ENCODE data around the gene MYH7. TPM values are rescaled to one million over a fixed set of nuclear protein-coding genes. Genes with fewer than 3 reads are reported as not detected.
A peak's percentile ranks its signal among the peaks of the same experiment; 100 is the strongest.
"Not testable (repeated sequence)": the region's sequence is repeated elsewhere in the genome, so short reads cannot be mapped to it uniquely, and the experiment has no call there.

Gene MYH7
- total and polyA plus RNA-seq, 5 donors from 2014 or later, result not detected

DNA sequence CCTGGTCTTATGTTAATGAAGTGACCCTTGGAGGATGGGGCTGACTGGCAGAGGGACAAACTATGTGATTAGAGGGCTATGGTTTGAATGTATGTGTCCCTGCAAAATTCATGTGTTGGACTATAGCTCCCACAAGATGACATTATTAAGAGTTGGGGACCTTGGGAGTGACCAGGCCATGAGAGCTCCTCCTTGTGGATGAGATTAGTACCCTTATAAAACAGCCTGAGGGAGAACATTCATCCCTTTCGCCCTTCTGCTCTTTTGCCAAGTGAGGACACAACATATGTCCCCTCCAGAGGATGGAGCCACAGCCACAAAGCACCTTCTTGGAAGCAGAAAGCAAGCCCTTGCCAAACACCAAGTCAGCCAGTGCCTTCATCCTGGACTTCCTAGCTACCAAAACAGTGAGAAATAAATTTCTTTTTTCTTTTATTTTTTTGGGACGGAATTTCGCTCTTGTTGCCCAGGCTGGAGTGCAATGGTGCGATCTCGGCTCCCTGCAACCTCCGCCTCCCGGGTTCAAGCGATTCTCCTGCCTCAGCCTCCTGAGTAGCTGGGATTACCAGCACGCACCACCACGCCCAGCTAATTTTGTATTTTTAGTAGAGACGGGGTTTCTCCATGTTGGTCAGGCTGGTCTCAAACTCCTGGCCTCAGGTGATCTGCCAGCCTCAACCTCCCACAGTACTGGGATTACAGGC, 21.6 kb upstream of the MYH7 start:
- H3K27ac ChIP-seq (ENCODE audit: insufficient read depth, low read length, poor library complexity, severe bottlenecking); H3K9me3 Mint-ChIP-seq; H3K4me1 ChIP-seq (ENCODE audit: control insufficient read depth, insufficient read depth, low read length, poor library complexity, severe bottlenecking); H3K27ac Mint-ChIP-seq; ATAC-seq (ENCODE audit: low read depth in 2 of 2); H3K36me3 ChIP-seq (ENCODE audit: control insufficient read depth, insufficient read depth, low read length); H3K4me3 Mint-ChIP-seq; H3K4me1 Mint-ChIP-seq; H3K9me3 ChIP-seq (ENCODE audit: control insufficient read depth in 2 of 2, low read length in 2 of 2); H3K36me3 Mint-ChIP-seq; H3K4me3 ChIP-seq (ENCODE audit: low read depth, low read length); DNase-seq: not testable (repeated sequence)
- peaks cover 18% of the 10 kb centered on the region for H3K27me3 ChIP-seq (ENCODE audit: control insufficient read depth, insufficient read depth, low read length)
- peaks cover 50% of the 10 kb centered on the region for H3K27me3 Mint-ChIP-seq

DNA sequence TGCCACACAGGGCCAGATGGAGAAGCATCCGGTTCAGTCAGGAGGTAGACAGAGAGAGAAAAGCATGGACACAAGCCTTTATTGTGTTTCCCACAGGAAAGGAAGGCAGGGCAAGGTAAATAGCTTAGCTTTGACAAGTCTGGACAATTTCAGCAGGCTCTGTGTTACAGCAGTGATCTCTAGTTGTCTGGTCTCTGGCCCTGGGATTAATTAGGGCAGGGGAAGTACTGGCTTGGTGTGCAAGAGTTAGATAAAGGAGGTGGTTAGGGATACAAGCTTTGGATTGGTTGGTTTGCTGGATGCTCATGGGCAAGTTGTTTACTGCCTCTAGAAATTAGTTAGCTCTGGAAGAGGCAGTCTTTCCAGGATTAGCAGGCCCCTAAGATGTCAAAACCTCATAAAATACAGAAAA, 19.0 kb upstream of the MYH7 start:
- Mint-ChIP-seq H3K27me3 (peaks cover 34% of the 10 kb centered on the region), H3K27ac (no peak overlapping the region)

DNA sequence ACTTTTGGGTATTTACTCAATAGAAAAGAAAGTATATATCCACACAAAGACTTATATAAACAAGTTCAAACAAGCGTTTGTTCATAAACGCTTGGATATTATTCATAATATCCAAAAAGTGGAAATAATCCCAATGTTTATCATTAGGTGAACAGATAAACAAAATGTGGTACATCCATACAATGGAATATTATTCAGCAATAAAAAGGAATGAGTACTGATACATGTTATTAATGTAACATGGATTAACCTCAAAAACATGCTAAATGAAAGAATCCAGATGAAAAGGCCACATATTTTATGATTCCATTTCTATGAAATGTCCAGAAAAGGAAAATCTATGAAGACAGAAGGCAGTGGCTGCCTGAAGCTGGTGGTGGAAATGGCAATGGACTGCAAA, 16.8 kb upstream of the MYH7 start:
- Mint-ChIP-seq H3K27me3 (peaks cover 28% of the 10 kb centered on the region), H3K4me1 (no peaks in the 10 kb centered on the region), H3K27ac (no peak overlapping the region), H3K9me3 (no peaks in the 10 kb centered on the region), H3K36me3 (no peaks in the 10 kb centered on the region), H3K4me3 (no peak overlapping the region)
- no peak for DNase-seq
- Histone ChIP-seq H3K9me3 (ENCODE audit: control insufficient read depth in 2 of 2, low read length in 2 of 2) (no peaks in the 10 kb centered on the region), H3K4me3 (ENCODE audit: low read depth, low read length) (no peak overlapping the region), H3K27ac (ENCODE audit: insufficient read depth, low read length, poor library complexity, severe bottlenecking) (no peak overlapping the region), H3K36me3 (ENCODE audit: control insufficient read depth, insufficient read depth, low read length) (no peaks in the 10 kb centered on the region), H3K4me1 (ENCODE audit: control insufficient read depth, insufficient read depth, low read length, poor library complexity, severe bottlenecking) (no peaks in the 10 kb centered on the region), H3K27me3 (ENCODE audit: control insufficient read depth, insufficient read depth, low read length) (peaks cover 19% of the 10 kb centered on the region)
- ATAC-seq (ENCODE audit: low read depth in 2 of 2), result no peak

More for the DNA sequence above, 19.0 kb upstream of the MYH7 start:
- Histone ChIP-seq H3K4me1 (ENCODE audit: control insufficient read depth, insufficient read depth, low read length, poor library complexity, severe bottlenecking) (no peaks in the 10 kb centered on the region), H3K9me3 (ENCODE audit: control insufficient read depth in 2 of 2, low read length in 2 of 2) (no peaks in the 10 kb centered on the region), H3K4me3 (ENCODE audit: low read depth, low read length) (no peak overlapping the region), H3K27ac (ENCODE audit: insufficient read depth, low read length, poor library complexity, severe bottlenecking) (no peak overlapping the region), H3K27me3 (ENCODE audit: control insufficient read depth, insufficient read depth, low read length) (peaks cover 21% of the 10 kb centered on the region), H3K36me3 (ENCODE audit: control insufficient read depth, insufficient read depth, low read length) (no peaks in the 10 kb centered on the region)
- no peak for ATAC-seq (ENCODE audit: low read depth in 2 of 2)
- DNase-seq, result no peak
- Mint-ChIP-seq H3K36me3 (no peaks in the 10 kb centered on the region), H3K4me3 (no peak overlapping the region), H3K9me3 (no peaks in the 10 kb centered on the region), H3K4me1 (no peaks in the 10 kb centered on the region)

DNA sequence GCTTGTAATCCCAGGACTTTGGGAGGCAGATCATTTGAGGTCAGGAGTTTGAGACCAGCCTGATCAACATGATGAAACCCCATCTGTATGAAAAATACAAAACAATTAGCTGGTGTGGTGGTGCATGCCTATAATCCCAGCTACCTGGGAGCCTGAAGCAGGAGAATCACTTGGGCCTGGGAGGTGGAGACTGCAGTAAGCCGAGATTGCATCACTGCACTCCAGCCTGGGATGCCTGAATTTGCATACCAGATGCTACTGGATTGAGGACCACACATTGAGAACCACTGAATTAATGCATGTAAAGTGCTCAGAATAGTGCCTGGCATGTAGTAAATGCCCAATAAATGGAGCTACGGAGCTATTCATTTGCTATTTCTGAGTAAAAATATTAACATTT, 14.9 kb upstream of the MYH7 start:
- Mint-ChIP-seq H3K27me3 (peaks cover 27% of the 10 kb centered on the region), H3K9me3 (no peaks in the 10 kb centered on the region), H3K4me1 (no peaks in the 10 kb centered on the region), H3K36me3 (no peaks in the 10 kb centered on the region), H3K4me3 (no peak overlapping the region), H3K27ac (no peak overlapping the region)
- Histone ChIP-seq H3K36me3 (ENCODE audit: control insufficient read depth, insufficient read depth, low read length) (no peaks in the 10 kb centered on the region), H3K4me3 (ENCODE audit: low read depth, low read length) (no peak overlapping the region), H3K9me3 (ENCODE audit: control insufficient read depth in 2 of 2, low read length in 2 of 2) (no peaks in the 10 kb centered on the region), H3K27me3 (ENCODE audit: control insufficient read depth, insufficient read depth, low read length) (peaks cover 16% of the 10 kb centered on the region), H3K27ac (ENCODE audit: insufficient read depth, low read length, poor library complexity, severe bottlenecking) (no peak overlapping the region), H3K4me1 (ENCODE audit: control insufficient read depth, insufficient read depth, low read length, poor library complexity, severe bottlenecking) (no peaks in the 10 kb centered on the region)
- ATAC-seq (ENCODE audit: low read depth in 2 of 2) (no peak), DNase-seq (no peak)

DNA sequence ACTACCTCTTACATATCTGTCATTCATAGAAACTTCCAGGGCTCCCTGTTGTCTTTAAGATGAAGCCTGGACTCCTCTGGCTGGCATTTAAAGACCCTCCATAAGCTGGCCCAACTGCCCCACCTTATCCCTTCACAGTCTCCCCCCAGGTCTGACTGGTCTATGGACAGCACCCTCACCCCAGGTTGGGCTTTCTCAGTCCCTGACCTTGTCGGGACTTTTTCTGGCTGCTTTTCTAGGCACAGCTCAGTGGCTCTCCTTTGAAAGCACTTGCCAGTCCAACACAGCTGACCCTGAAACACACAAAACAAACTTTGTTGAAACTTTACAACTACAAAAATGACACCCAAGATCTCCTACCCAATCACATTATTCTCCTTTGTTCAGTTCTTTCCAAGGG, 13.9 kb upstream of the MYH7 start:
- DNase-seq, result no peak
- Mint-ChIP-seq H3K4me3 (no peak overlapping the region), H3K4me1 (no peaks in the 10 kb centered on the region), H3K27me3 (peaks cover 19% of the 10 kb centered on the region), H3K27ac (peak overlapping the region in 1 of 3 donors; percentile 70), H3K36me3 (no peaks in the 10 kb centered on the region), H3K9me3 (no peaks in the 10 kb centered on the region)
- H3K4me1 ChIP-seq (ENCODE audit: control insufficient read depth, insufficient read depth, low read length, poor library complexity, severe bottlenecking), result no peaks in the 10 kb centered on the region
- no peak overlapping the region for H3K27ac ChIP-seq (ENCODE audit: insufficient read depth, low read length, poor library complexity, severe bottlenecking)
- H3K27me3 ChIP-seq (ENCODE audit: control insufficient read depth, insufficient read depth, low read length), result peaks cover 14% of the 10 kb centered on the region
- H3K36me3 ChIP-seq (ENCODE audit: control insufficient read depth, insufficient read depth, low read length), result no peaks in the 10 kb centered on the region
- no peak for ATAC-seq (ENCODE audit: low read depth in 2 of 2)
- H3K4me3 ChIP-seq (ENCODE audit: low read depth, low read length), result no peak overlapping the region
- H3K9me3 ChIP-seq (ENCODE audit: control insufficient read depth in 2 of 2, low read length in 2 of 2), result no peaks in the 10 kb centered on the region

DNA sequence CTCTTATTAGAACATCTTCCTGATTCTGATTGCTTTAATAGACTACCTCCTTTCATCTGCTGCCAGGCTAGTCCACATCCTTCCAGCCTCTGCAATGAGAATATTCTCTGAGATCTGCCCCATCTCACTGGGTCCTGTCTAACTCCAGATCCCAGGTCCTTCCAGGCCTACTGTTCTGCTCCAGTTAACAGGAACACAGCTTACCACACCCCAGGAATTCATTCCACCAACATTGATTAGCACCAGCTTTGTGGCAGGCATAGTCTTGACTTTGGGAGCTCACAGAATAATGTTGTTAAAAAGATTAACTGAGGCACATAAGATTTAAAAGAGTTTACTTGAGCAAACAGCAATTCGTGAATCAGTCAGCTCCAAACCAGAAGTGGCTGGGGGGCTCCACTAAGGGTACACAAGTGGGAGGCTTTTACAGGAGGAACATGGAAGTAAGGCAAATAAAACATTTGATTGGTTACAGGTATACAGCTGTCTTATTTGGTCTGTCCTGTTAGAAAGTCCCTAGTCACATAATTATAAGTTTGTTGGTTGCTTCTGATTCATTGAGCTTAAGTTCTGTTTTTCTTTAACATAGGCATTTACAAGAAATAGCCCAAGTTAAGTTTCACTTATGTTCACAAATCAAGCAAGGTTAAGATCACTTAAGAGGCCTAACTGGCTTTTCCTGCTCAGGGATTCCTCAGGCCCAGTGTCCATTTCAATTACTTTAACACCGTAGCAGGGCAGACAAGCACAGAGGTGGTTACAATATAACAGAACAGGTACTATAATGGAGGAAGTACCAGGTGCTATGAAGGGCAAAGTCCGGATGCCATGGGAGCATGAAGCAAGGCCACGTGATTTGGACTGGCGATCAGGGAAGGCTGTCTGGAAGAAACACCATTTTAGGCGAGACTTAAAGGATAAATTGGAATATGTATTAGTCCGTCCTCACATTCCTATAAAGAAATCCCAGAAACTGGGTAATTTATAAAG, 12.2 kb upstream of the MYH7 start:
- Mint-ChIP-seq H3K4me3 (no peak overlapping the region), H3K27ac (peak overlapping the region in 1 of 3 donors; percentile 28), H3K9me3 (no peaks in the 10 kb centered on the region), H3K4me1 (no peaks in the 10 kb centered on the region), H3K36me3 (no peaks in the 10 kb centered on the region), H3K27me3 (peaks cover 9% of the 10 kb centered on the region)
- Histone ChIP-seq H3K36me3 (ENCODE audit: control insufficient read depth, insufficient read depth, low read length) (no peaks in the 10 kb centered on the region), H3K4me3 (ENCODE audit: low read depth, low read length) (no peak overlapping the region), H3K9me3 (ENCODE audit: control insufficient read depth in 2 of 2, low read length in 2 of 2) (no peaks in the 10 kb centered on the region), H3K4me1 (ENCODE audit: control insufficient read depth, insufficient read depth, low read length, poor library complexity, severe bottlenecking) (no peaks in the 10 kb centered on the region), H3K27ac (ENCODE audit: insufficient read depth, low read length, poor library complexity, severe bottlenecking) (no peak overlapping the region), H3K27me3 (ENCODE audit: control insufficient read depth, insufficient read depth, low read length) (peaks cover 12% of the 10 kb centered on the region)
- ATAC-seq (ENCODE audit: low read depth in 2 of 2) (no peak), DNase-seq (peak in 1 of 3 donors; percentile 9)

DNA sequence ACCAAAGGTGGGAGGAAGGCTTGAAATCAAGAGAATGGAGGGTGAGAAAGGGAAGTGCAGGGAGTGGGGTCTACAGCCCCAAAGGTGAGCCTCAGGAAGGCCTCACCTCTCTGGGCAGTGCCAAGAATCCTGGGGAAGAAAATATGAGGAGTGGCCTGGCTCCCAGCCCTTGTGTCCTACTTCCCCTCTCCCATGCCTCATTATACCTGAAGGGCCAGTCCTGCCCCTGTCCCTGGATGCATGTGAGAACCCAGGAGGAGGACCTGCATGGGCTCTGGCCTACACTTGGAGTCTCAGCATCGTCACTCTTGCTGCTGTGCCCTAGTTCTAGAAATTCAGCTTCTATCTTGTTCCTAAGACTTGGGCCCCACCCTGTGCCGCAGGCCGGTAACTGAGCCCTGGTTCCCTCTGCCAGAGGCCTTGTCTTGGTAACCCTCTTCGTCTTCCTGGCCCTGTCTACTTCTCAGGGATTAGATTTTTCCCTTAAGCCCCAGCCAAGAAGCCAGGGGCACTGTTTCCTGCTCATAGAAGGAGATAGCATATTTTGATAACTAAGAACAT, 10.9 kb upstream of the MYH7 start:
- no peaks in the 10 kb centered on the region for H3K9me3 Mint-ChIP-seq
- H3K27me3 Mint-ChIP-seq, result peaks cover 5% of the 10 kb centered on the region
- H3K4me1 Mint-ChIP-seq, result no peaks in the 10 kb centered on the region
- Histone ChIP-seq H3K4me1 (ENCODE audit: control insufficient read depth, insufficient read depth, low read length, poor library complexity, severe bottlenecking) (no peaks in the 10 kb centered on the region), H3K27me3 (ENCODE audit: control insufficient read depth, insufficient read depth, low read length) (peaks cover 3% of the 10 kb centered on the region), H3K4me3 (ENCODE audit: low read depth, low read length) (no peak overlapping the region), H3K9me3 (ENCODE audit: control insufficient read depth in 2 of 2, low read length in 2 of 2) (no peaks in the 10 kb centered on the region), H3K36me3 (ENCODE audit: control insufficient read depth, insufficient read depth, low read length) (no peaks in the 10 kb centered on the region), H3K27ac (ENCODE audit: insufficient read depth, low read length, poor library complexity, severe bottlenecking) (no peak overlapping the region)
- H3K4me3 Mint-ChIP-seq, result no peak overlapping the region
- ATAC-seq (ENCODE audit: low read depth in 2 of 2), result no peak
- H3K27ac Mint-ChIP-seq, result peak overlapping the region in 1 of 3 donors; percentile 55
- no peaks in the 10 kb centered on the region for H3K36me3 Mint-ChIP-seq
- no peak for DNase-seq

All from CD4-positive, CD25-positive, alpha-beta regulatory T cell (primary cell).